DMS 273 (cell line): Measurements from ENCODE around the gene B3GAT1.
A peak's percentile ranks its signal among the peaks of the same experiment; 100 is the strongest.
"Not testable (repeated sequence)": the region's sequence is repeated elsewhere in the genome, so short reads cannot be mapped to it uniquely, and the experiment has no call there.

ENCODE experiments used
- DNase-seq: peaks from one replicate; lab custom pipeline; 2025; ENCODE audit not compliant: unreplicated experiment; lab: John Stamatoyannopoulos, UW

B3GAT1 gene

GRCh38 chr11:134412203-134413042 is at the start of gene B3GAT1:
B3GAT1 (minus strand) TSS chr11:134412242; CDS start chr11:134387659, 24,583 bp downstream.
- DNase-seq: peak; percentile 56

- DNase-seq: no peak
These were observed 49.6 kb upstream of the B3GAT1 start for GRCh38 chr11:134461621-134462020.

- peak; percentile 39 for DNase-seq
These were observed 48.8 kb upstream of the B3GAT1 start for GRCh38 chr11:134460881-134461280.

- no peak for DNase-seq
These were observed 48.1 kb upstream of the B3GAT1 start for GRCh38 chr11:134460062-134460561.

GRCh38 chr11:134459246-134460061 is 47.4 kb upstream of the B3GAT1 start:
- no peak for DNase-seq

- DNase-seq: not testable (repeated sequence)
These were observed 45.5 kb upstream of the B3GAT1 start for GRCh38 chr11:134457411-134458007.

- no peak for DNase-seq
These were observed 43.5 kb upstream of the B3GAT1 start for GRCh38 chr11:134455516-134455915.

GRCh38 chr11:134454146-134454690 is 42.2 kb upstream of the B3GAT1 start:
- DNase-seq: no peak

GRCh38 chr11:134453441-134453840 is 41.4 kb upstream of the B3GAT1 start:
- no peak for DNase-seq

- no peak for DNase-seq
These were observed 40.8 kb upstream of the B3GAT1 start for GRCh38 chr11:134452838-134453155.

GRCh38 chr11:134452026-134452837 is 40.2 kb upstream of the B3GAT1 start:
- DNase-seq: no peak

- no peak for DNase-seq
These were observed 38.1 kb upstream of the B3GAT1 start for GRCh38 chr11:134450186-134450585.

- no peak for DNase-seq
These were observed 37.7 kb upstream of the B3GAT1 start for GRCh38 chr11:134449713-134450112.

- no peak for DNase-seq
These were observed 37.0 kb upstream of the B3GAT1 start for GRCh38 chr11:134449051-134449450.

- no peak for DNase-seq
These were observed 35.7 kb upstream of the B3GAT1 start for GRCh38 chr11:134447696-134448095.

GRCh38 chr11:134445601-134446325 is 33.7 kb upstream of the B3GAT1 start:
- no peak for DNase-seq

- DNase-seq: not testable (repeated sequence)
These were observed 32.4 kb upstream of the B3GAT1 start for GRCh38 chr11:134444160-134445108.

GRCh38 chr11:134443246-134443645 is 31.2 kb upstream of the B3GAT1 start:
- DNase-seq: no peak

- DNase-seq: no peak
These were observed 30.2 kb upstream of the B3GAT1 start for GRCh38 chr11:134442246-134442645.
